Fibroblast of pulmonary artery (primary cell): ENCODE data around the gene TOP1.
"Not testable (repeated sequence)": the region's sequence is repeated elsewhere in the genome, so short reads cannot be mapped to it uniquely, and the experiment has no call there.

Experiments used
- DNase-seq: peaks from one replicate; pipeline ENCODE4 v3.0.0-alpha.2; 2010; ENCODE audit warnings: low read depth
- H3K4me3 ChIP-seq: replicated peaks from 2 replicates; pipeline ENCODE4 v1.5.1; 2011; ENCODE audit warnings: low read depth, mild to moderate bottlenecking, control low read depth, low read length, moderate library complexity
- CTCF ChIP-seq: IDR thresholded peaks from 2 replicates; pipeline ENCODE4 v1.5.1; 2011; ENCODE audit warnings: mild to moderate bottlenecking, control low read depth, low read length, inconsistent platforms; ENCODE audit errors: missing control alignments

Gene TOP1

GRCh38 chr20:41125530-41126457 is 97.2 kb downstream of the TOP1 start:
- no peak for TF ChIP-seq CTCF
- H3K4me3 ChIP-seq: no peak overlapping the region
- DNase-seq: no peak

DNA sequence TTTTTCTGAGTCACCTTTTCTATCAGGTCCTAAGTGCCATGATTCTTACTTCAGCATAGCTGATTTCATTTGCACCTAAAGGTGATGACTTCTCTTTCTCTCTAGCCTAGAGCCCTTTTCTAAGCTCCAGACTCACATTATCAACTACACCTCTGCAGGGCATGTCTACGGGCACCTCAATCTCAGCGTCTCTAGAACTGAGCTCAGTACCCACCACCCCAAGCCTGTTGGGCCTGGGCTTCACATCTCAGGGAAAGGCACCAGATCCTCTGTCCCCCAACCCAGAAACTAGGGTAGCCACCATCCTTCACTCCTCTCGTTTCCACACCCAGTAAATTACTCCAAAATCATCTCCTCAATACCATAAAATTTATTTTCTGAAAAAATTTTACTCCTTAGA is 98.1 kb downstream of the TOP1 start:
- TF ChIP-seq CTCF: no peak
- DNase-seq: no peak
- H3K4me3 ChIP-seq: no peak overlapping the region

DNA sequence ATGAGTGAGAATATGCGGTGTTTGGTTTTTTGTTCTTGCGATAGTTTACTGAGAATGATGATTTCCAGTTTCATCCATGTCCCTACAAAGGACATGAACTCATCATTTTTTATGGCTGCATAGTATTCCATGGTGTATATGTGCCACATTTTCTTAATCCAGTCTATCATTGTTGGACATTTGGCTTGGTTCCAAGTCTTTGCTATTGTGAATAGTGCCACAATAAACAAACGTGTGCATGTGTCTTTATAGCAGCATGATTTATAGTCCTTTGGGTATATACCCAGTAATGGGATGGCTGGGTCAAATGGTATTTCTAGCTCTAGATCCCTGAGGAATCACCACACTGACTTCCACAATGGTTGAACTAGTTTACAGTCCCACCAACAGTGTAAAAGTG is 99.7 kb downstream of the TOP1 start:
- not testable (repeated sequence) for DNase-seq, H3K4me3 ChIP-seq

DNA sequence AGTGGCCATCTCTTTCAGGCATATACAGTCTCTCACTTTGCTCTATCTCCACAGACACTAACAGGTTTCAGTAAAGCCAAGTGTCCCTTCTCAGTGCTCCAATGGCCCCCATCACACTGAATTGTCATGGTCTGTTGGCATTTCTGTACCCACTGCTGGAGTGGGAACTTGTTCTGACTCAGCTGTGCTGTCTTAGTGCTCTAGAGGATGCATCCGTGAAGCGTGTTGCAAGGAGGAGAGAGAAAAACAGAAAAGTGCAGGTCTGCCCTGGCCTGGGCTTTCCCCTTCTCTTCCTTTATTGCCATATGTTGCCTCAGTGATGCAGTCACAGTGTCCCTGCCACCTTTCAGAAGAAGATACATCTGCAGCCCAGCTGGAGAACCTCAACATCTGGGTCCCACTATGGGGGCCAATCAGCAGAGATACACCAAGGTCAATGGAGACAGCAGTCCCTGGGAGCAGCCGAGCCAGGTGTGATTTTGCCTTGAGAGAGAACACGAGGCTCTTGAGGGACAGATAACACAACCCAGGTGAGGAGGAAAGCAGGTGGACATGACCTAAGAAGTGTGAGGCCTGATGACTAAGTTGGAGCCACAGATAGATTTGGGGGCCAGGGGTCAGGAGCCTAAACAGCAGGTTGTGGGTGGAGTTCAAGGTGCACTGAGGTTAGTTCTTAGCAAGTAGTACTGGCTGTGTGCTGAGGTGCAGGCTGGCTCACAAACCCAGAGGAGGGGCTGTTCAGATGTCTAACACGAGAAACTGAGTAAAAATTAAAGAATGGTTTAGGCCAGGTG is 103.2 kb downstream of the TOP1 start:
- H3K4me3 ChIP-seq: no peak overlapping the region
- no peak for TF ChIP-seq CTCF
- DNase-seq: no peak

- DNase-seq, H3K4me3 ChIP-seq: not testable (repeated sequence)
These were observed 103.8 kb downstream of the TOP1 start for GRCh38 chr20:41132388-41132775.

GRCh38 chr20:41133709-41134361 is 105.2 kb downstream of the TOP1 start:
- no peak overlapping the region for H3K4me3 ChIP-seq
- TF ChIP-seq CTCF: no peak
- DNase-seq: no peak

GRCh38 chr20:41134362-41135186 is 106.0 kb downstream of the TOP1 start:
- TF ChIP-seq CTCF: no peak
- no peak overlapping the region for H3K4me3 ChIP-seq
- no peak for DNase-seq
